Fibroblast of villous mesenchyme (primary cell): ENCODE results near the gene CES4A. TPM values are rescaled to one million over a fixed set of nuclear protein-coding genes. Genes with fewer than 3 reads are reported as not detected.

Experiments used
- DNase-seq: peaks from one replicate; pipeline ENCODE4 v3.0.0-alpha.2; 2010; ENCODE audit warnings: low read depth
- H3K4me3 ChIP-seq: 2 replicates; pipeline ENCODE4 v1.5.1; 2011; ENCODE audit warnings: low read depth, mild to moderate bottlenecking, low read length
- total RNA-seq: library from RNA; depleted of rRNA; stranded (reverse); fragments of >200 nt; gene quantifications from 2 replicates; pipeline ENCODE4 v1.2.3, GENCODE V29; 2012
- TF ChIP-seq, protein P1 (sequence below): IDR thresholded peaks from 2 replicates; pipeline ENCODE4 v1.5.1; 2012; ENCODE audit warnings: low read depth, mild to moderate bottlenecking, low read length; ENCODE audit not compliant: insufficient read depth

CES4A gene
- total RNA-seq, 1 donor: 4.3 TPM

DNA sequence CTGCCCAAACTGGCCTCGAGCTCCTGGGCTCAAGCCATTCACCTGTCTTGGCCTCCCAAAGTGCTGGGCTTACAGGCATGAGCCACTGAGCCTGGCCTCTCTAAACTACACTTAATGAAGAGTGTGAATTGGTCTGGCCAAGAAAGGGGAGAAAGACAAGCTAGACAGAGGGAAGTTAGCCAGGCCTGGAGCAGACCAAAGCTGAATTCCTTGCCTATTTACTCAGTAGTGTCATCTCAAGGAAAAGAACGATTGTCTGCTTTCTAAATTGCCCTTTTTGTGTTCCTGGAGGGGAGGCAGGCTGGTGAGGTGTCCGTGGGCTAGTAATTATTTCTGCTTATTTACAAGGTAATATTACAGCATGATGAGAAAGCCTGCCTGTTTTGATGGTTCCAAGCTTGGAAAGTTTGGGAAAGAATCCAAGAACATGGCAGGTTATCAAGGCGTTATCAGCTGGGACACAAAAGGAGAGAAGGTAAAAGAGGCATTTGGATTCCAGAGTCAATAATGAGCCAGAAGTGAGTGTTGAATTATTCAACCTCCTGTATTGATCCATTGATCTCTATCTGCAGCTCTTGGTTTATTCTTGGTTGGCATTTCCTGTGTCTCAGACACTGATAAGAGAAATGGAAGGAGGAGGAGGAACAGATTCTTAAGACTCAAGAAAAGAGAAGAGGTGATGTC, 34.3 kb downstream of the CES4A start:
- no peak for DNase-seq
- TF ChIP-seq, protein P1, sequence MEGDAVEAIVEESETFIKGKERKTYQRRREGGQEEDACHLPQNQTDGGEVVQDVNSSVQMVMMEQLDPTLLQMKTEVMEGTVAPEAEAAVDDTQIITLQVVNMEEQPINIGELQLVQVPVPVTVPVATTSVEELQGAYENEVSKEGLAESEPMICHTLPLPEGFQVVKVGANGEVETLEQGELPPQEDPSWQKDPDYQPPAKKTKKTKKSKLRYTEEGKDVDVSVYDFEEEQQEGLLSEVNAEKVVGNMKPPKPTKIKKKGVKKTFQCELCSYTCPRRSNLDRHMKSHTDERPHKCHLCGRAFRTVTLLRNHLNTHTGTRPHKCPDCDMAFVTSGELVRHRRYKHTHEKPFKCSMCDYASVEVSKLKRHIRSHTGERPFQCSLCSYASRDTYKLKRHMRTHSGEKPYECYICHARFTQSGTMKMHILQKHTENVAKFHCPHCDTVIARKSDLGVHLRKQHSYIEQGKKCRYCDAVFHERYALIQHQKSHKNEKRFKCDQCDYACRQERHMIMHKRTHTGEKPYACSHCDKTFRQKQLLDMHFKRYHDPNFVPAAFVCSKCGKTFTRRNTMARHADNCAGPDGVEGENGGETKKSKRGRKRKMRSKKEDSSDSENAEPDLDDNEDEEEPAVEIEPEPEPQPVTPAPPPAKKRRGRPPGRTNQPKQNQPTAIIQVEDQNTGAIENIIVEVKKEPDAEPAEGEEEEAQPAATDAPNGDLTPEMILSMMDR: no peak
- H3K4me3 ChIP-seq: no peak overlapping the region

GRCh38 chr16:67023689-67024088, 35.3 kb downstream of the CES4A start:
- no peak for DNase-seq
- TF ChIP-seq, protein P1: no peak
- no peak overlapping the region for H3K4me3 ChIP-seq

DNA sequence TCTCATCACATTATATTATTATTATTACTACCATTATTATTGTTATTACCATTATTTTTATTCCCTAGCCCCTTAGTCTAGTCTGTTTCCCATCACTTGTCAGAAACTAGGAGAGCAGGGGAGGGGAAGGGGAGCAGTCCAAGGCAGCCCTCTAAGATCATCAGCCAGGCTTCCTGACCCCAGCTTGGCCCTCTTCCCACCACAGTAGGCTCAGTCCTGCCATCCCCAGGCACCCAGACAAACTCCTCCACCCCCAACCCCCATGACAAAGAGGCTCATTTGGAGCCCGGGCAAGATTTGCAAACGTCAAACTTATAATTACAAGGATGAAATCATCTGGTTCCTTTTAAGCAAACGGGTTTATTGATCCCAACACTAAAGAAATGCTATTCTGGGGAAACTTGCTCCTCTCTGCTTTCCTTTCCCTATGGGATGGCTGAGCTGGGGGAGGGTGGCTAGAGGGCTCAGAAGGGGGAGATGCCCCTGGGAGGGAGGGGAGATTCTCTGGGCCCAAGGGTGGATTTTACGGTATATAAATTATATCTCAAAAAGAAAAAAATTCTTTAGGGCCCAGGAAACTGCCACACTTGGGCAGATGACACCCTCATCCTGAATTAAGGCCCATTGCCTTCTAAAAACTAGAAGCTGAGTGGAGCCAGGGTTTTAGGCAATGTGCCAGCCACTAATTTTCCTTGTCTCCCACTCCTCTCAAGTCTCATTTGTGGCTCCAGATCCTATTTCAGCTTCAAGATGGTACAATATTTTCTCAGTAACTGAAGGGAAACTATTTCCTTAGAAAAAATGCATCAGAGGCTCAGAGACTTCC, 36.2 kb downstream of the CES4A start:
- H3K4me3 ChIP-seq: no peak overlapping the region
- no peak for DNase-seq
- TF ChIP-seq, protein P1: no peak

GRCh38 chr16:67025210-67025550, 36.8 kb downstream of the CES4A start:
- no peak overlapping the region for H3K4me3 ChIP-seq
- DNase-seq: no peak
- TF ChIP-seq, protein P1: no peak

- DNase-seq: no peak
- no peak overlapping the region for H3K4me3 ChIP-seq
- TF ChIP-seq, protein P1: no peak
These were observed 38.2 kb downstream of the CES4A start for GRCh38 chr16:67026570-67026969.

DNA sequence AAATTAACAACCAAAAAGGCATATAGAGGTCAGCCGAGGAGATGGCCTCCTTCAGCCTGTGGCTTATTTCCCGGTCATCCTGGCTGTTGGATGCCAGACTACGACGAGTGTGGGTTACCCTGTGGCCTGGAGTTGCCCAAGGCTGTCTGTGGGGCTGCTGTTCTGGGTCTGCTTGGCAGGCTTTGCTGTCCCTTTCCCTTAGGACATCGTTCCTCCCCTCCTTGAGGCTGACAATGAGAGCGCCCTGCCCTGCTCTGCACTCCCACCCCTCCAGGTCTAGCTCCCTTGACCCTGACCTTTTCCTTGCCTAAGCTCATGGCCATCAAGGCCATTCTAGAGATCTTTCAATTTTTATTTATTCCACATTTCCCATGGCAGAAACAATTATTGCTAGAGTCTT, 38.7 kb downstream of the CES4A start:
- DNase-seq: no peak
- H3K4me3 ChIP-seq: no peak overlapping the region
- TF ChIP-seq, protein P1: no peak
